GM18499 (cell line): ENCODE results near the gene FZD10.

ENCODE experiments used
- ATAC-seq: cut with Tn5 transposase; IDR thresholded peaks from one replicate; pipeline ENCODE4 v1.9.1; 2021; ENCODE audit warnings: moderate number of reproducible peaks; ENCODE audit not compliant: insufficient read depth, unreplicated experiment

Gene FZD10

DNA sequence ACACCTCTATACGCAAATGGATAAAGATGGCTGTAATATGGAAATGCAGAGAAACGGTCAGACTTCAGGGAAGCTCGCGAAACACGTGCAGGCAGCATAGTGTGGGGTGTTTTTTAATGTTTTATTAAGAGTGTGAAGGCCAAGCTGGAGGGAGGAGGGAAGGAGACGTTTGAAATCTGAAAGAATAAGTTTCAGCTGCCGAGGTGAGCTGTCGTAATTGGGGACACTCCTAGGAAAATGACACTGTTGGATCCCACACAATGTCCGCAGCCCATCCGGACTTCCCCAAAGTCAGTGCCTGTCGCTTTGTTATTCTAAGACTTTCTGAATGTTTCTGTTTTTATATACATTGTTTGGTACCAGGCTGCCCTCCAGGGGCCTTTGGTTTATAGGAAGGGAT, 8.3 kb downstream of the FZD10 start:
- no peak for ATAC-seq

DNA sequence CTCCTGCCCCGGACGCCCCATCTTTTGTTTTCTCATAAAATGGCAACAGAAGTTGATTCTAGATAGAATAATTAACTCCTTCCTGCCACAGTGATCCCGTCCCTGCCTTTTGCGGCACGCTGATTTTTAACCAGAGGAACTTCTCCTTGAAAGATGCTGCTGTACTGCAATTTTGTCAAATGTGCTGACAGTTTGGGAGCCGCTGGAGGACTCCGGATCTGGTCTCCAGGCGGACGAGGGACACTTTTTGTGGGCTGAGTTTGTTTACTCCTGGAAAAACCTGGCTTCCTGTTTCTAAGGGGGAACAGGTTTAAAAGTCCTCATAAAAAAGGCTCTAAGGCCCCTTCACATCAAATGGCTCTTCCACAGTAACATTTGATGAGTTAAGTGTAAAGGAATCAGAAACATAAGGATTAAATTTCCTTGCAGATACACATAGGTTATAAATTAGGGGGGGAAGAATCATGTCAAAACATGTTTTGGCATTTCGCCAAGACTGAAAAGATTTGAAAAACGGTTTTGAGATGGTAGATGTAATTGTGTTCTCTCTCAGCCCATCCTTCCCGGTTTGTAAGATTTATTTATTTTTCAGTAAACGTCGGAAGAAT, 15.5 kb downstream of the FZD10 start:
- no peak for ATAC-seq

DNA sequence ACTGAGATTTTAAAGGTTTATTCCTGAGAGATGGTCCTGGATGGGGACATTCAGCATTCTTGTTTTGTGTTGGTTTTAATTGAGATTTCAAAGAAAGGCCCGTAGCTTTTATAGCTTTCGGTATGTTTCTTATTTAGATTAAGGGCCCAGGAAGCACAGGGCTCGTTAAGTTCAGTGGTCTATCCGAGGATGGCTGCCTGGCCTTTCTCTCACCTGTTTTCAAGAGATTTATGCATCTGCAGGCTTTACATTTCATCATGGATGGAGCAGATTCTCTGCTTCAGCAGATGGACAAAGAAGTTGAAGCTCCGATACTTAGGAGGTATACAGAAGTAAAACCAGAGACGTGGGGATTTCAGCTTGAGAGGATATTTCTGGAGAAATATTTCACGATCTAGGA, 16.0 kb downstream of the FZD10 start:
- ATAC-seq, result no peak

DNA sequence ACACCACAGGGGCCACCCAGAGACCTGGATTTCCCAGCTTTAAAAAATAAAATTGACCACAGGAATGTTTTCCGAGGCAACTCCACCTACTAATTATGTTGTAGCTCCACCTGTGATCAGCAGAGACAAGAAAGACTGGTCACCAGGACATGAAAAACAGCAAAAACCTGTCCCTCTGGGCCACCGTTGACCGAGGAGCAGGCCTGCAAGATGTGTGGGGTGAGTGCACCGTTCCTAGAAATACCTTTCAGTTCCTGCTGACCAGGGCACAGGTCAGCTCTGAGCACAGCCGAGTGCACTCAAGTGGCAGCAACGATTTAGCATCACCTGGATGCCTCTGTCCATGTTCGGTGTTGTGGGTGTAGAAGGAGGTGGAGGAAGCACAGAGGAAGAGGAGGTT, 16.9 kb downstream of the FZD10 start:
- no peak for ATAC-seq

DNA sequence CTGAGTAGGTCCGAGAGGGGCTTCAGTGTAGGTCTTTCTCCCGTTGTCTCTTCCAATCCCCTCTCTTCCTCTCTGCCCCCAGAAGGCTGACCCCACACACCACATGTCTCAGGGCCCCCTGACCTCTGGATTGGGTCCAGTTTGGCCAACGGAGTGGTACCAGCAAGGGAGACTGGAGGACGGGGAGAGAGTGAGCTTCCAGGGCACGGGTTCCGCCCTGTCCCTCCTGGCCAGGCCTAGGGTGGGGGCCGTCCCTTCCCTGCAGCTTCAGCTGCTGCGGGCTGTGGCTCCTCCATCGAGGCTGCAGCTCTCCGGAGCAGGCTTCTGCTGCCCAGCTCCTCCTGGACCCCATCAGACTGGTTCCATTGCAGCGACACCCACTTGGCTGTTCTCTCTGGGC, 17.4 kb downstream of the FZD10 start:
- no peak for ATAC-seq

DNA sequence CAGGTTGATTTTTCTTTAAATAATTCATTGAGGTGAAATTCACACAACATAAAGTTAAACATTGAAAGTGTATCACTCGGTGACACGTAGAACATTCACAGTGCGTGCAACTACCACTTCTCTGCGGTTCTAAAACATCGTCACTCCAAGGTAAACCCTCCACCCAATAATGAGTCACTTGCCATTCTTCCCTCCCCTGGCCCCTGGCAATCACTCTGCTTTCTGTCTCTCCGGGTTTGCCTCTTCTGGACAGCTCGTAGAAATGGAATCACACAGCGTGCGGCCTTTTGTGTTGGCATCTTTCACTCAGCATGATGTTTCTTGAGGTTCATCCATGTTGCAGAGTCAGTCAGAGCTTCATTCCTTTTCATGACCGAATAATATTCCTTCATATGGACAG, 18.9 kb downstream of the FZD10 start:
- ATAC-seq, result no peak

DNA sequence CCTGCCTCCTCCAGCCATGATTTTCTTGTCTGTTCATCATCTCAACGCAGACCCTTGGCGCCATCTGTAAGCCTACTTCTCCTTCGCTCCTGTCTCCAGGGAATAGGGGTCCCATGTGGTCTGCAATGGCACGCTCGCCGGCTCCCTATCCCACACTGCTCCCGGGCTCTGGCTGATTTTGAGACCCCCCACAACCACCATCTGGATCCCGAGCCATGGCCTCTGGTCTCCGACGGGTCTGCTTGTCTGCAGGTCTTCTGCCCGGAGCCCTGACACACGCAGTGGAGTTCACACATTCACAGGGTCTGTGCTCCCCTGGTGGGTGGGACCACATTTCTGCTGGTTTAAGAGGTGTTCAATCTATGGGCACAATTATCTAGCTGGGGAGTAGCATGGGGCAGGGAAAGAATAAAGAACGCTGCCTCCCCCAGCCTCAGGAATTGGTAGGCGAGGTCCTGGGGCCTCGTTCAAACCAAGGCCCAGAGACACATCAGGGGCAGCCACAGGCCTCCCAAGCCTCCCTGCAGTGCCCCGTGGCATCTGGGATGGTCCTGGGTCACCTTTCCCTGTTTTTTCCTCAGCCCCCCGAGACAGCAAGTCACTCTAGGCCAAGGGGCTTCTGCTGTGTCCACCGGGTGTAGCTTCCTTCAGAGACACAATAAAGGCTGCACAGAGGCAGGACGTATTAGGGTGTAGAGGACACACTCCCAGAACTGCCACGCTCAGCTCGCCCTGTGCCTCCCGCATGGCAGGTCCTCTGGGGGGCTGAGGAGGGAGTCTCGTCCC, 21.5 kb downstream of the FZD10 start:
- ATAC-seq, result no peak

DNA sequence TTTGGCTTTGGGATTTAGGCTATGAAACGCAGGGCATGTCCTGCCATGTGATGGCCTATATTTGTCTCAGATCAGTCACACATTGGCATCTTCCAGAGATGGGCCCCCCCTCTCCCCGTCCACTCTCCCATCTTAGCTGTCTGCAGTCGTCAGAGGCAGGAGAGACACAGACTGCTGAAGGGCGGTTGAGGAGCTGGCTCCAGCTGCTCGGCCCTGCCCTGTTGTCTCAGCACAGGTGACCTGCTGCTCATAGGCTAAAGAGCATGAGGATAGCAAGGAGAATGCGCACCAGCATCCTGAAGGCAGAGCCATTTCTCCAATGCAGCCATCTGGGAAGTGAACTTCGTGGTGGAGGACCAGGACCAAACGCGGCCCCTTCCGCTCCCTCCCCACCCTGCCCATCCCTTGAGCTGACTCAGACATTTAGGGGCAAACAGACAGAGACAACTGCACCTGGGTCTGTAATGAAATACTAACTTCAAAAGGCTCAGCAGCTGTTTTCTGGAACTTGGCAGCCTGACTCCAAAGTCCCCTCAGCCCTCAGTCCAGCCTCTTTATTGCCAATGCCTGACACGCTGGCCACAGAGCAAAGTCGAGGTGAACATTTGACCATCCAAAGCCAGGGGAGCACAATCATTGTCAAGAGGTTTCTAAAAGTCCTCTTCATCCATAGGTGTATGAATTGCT, 22.3 kb downstream of the FZD10 start:
- ATAC-seq, result no peak

DNA sequence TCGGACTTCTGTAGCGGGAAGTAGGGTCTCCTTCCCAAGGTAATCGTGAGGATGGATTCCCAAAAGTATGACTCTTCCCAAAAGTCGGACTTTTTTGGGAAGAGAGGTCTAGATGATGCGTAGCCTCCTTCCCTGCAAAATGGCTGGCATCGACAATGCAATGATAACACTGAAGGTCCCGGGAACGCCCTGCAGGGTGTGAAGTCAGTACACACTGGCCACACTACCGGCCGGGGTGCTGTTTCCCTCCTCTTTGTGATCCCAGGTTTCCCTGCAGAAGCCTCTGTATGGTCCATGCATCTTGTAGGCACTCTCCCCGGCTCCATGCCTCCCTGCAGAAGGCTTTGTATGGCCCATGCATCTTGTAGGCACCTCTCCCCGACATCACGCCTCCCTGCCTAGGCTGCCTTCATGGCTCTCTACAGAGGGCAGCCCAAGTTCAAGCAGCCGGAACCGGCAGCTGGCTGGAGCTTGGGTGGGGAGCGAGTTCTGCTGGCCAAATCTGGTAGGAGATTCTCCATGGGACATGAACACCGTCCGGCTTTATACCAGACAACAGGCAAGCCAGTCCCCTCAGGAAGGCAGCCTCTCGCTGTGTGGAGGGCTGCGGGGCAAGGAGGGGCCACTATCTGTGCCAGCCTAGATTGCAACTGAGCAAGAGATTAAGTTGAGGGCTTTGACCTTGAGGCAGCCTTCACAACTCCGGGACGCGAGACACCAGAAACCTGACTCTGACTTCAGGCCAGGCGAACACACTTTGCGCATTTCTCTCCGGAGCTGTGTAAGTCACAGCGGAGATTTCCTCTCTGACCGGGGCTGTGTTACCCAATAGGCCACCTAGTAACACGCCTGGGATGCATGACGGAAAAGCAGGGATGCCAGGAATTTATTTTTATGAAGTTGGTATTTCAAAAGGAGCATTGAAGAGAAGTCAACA, 23.5 kb downstream of the FZD10 start:
- ATAC-seq, result no peak

DNA sequence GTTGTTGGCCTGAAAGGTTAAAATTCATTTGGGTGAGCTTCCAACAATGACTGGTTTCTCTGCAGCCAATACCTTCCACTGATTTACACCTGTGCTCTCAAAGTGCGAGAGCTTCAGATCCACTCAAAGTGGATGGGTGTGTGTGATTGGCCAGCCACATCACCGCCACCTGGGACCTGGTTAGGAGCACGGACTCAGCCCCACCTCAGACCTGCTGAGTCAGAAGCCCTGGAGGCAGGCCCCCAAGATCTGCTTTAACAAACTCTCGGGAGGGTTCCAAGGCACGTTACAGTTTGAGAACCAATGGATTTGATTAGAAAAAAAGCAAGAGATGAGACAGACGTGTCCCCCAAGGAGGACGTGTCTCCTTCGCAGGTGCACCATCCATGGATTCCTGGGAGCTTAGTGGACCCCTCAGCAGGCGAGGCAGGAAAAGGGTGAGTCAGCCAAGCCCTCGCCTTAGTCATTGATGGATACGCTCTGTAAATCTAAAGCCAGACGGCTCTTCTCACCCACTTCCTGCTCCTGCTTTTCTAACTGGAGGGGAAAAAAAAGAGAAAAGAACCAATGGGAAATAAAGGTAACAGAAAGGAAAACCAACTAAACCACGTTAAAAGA, 24.5 kb downstream of the FZD10 start:
- no peak for ATAC-seq

DNA sequence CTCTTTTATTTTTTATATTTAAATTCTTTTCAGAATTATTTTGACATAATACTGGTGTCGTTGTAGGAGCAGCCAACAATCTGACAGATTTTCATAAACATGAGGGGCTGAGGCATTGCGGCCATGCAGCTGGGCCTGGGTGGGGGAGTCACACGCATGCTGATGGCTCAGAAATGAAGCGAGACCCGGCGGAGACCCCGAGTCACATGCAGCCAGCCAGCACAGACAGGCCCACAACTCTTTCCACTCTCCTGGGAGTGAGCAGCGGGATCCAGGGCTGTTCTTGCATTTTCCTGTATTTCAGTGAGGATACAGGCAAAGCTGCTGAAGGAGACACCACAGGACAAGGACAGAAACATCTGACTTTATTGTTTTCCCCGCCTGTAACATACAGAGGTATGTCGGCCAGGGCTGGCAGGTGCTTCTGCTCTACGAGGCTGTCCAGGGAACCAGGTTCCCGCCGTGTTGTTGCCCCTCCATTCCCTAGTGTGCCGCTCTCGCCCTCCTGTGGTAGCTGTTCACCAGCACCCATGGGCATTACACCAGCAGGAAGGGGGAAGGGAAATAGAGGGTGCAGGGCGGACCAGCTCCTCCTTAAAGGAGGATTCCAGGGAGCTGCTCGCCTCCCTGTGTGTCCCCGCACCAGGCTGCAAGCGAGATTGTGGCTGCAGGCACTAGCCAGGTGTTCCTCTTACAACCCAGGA, 30.5 kb downstream of the FZD10 start:
- no peak for ATAC-seq

DNA sequence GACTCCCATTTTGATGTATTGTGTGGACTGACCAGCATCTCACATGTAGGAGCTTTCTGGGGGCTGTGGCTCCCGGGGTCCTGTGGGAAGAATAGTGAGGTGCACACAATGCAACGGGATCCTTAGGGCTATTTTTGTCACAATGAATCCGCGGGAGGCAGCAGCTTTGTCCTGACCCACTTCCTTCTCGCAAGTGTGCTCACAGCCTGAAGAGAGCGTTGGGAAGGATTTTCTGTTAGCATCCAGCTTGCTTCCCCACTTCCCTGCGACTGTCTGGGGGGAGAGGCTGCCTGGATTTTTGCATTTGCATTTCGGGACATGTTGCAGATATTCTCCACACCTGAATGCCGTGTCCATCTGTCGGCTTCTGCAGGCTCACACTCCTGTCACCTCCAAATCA, 31.9 kb downstream of the FZD10 start:
- ATAC-seq, result no peak

DNA sequence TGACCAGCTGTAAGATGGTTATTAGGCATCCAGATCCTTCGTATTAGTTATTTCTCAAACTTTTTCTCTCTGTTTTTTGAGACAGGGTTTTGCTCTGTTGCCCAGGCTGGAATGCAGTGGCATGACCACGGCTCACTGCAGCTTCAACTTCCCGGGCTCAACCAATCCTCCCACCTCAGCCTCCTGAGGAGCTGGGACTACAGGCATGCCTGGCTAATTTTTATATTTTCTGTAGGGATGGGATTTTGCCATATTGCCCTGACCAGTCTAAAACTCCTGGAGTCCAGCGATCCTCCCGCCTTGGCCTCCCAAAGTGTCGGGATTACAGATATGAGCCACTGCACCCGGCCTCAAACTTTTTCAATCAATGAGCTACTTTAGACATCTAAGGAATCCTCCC, 33.1 kb downstream of the FZD10 start:
- no peak for ATAC-seq

DNA sequence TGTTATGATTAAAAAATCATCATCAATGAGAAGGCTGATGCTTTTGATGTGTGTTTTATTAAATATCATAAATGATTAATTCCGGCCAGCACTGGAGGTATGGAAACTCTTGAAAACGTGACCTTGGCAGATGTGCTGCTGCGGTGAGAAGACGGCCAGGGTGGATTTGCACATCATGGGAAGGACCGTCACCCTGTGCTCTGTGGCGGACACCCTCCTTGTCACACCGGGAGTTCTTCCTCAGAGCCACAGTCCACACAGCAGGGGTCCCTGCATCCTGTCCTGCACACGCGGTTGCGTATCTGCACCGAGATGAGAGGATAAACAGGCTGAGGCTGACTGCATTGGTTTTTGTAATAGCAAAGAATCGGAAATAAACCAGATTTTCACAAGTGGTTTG, 33.5 kb downstream of the FZD10 start:
- no peak for ATAC-seq

DNA sequence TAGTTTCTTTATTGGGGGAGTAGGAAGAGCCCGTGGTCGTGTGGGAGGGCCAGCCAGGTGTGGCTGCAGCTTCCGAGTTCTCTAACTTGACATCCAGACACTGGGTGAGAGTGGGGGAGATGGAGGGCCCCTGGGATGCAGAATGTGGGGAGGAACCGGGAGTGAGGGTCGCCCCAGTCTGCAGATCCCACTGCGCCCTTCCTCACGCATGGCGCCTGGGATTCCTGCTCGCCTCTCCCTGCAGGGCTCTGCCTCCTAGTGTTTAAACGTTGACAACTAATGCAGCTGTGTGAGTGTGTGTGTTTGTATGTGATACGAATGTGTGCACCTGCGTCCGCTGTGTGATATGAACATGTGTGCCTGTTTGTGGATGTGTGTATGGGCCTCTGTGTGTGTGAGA, 34.6 kb downstream of the FZD10 start:
- ATAC-seq, result no peak

DNA sequence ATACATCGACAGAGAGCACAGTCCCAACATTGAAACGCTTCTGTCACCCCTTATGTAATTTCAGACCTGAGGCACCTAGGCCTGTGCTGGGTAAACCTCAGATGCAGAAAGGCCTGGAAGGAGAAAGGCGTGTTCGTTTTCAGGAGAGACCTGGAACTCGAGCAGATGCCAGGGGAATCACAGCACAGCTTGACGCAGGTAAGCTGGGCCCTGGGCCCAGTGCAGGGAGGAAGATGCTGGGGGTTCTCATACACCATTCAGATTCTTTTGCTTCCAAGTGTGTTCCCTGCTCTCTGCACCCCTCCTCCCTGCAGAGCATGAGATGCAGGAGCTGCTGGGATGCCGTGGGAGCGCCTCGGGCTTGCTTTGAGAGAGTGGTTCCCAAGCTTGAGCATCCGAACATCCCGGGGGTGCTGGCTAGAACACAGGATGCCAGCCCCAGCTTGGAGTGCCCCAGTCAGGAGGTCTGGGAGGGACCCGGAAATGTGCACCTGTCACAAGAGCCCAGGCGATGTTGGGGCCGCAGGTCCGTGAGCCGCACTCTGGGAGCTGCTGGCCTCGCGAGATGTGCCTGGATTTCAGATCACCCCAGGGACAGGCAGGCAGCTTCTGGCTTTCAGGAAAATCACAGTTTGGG, 35.9 kb downstream of the FZD10 start:
- ATAC-seq, result no peak

DNA sequence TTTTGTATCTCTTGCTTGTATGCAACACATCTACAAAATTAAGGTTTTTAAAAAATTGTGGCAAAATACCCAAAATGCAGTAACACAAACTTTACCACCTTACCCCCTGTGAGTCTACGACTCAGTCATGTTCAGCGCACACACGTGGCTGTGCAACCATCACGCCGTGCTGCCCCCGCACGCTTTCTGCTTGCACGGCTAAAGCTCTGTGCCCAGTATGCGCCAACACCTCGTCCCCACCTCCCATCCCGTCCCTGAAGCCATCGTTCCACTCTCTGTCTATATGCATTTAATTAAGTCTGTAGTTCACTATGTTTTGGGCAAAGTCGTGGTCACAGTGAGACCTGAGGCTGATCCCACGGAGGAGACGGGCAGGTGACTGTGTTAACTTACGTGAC, 36.4 kb downstream of the FZD10 start:
- no peak for ATAC-seq

DNA sequence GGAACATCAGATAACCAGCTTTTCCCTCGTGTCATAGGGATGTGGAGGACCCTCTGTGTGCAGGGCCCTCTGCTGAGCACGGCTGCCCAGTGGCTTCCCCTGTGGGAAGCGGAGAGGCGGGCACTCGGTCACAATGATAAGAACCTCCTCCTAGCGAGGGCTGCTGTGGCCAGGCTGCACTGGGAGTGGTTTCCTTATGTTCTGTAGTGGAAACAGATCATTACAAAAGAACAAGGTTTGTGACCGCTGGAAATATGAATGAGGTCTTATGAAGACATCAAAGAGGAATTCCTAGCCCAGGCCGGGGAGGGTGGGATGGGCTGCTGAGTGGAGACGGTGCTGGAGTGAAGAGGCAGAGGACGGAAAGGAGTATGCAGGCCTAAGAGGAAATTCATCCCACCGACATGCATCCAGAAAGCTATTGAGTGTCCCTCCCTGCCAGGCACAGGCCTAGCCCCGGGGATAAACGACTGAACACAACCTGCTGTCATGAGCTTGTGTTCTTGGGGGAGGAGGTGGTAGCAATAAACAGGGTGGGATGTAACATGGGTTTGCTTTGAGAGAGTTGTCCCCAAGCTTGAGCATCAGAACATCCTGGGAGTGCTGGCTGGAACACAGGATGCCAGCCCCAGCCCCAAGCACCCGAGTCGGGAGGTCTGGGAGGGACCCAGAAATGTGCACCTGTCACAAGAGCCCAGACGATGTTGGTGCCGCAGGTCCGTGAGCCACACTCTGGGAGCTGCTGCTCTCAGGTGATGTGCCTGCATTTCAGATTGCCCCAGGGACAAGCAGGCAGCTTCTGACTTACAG, 37.5 kb downstream of the FZD10 start:
- ATAC-seq, result no peak
